Activated gamma-delta T cell (primary cell): ENCODE measurements around the gene C1QTNF6.
"Not testable (repeated sequence)": the region's sequence is repeated elsewhere in the genome, so short reads cannot be mapped to it uniquely, and the experiment has no call there.

Experiments used
- DNase-seq: peaks from one replicate; lab custom pipeline; 2025; lab: John Stamatoyannopoulos, UW

The C1QTNF6 gene

DNA sequence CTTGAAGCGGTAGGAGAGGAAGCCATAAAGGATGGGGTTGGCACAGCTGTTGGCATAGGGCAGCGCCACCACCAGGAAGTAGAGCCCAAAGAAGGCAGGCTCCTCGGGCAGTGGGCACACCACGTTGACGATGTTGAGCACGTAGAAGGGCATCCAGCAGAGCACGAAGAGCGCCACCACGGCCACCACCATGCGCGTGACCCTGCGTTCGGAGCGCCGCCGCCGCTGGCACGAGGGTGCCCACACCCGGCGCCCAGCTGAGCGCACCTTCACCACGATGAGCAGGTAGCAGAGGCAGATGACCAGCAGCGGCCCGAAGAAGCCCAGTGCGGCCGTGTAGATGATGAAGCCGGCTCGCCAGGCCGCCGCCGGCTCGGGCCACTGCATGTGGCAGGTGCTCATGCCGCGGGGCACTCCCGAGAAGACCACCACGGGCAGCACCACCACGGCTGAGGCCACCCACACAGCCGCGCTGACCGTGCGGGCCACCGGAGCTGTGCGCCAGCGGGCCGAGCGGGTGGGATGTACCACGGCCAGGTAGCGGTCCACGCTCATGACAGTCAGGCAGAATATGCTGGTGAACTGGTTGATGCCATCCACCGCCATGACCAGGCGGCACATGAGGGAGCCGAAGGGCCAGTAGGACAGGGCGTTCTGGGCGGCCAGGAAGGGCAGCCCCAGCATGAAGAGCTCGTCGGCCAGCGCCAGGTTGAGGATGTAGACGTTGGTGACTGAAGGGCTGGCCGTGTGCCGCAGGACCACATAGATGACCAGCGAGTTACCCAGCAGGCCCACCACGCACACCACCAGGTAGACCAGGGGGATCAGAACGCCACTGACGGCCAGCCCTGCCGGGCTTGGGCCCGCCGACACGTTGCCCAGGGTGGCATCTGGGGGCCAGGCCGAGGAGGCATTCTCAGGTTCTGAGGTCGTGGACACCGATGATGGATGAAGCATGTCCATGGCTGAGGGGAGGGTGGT, 19.1 kb upstream of the C1QTNF6 start:
- DNase-seq, result no peak

DNA sequence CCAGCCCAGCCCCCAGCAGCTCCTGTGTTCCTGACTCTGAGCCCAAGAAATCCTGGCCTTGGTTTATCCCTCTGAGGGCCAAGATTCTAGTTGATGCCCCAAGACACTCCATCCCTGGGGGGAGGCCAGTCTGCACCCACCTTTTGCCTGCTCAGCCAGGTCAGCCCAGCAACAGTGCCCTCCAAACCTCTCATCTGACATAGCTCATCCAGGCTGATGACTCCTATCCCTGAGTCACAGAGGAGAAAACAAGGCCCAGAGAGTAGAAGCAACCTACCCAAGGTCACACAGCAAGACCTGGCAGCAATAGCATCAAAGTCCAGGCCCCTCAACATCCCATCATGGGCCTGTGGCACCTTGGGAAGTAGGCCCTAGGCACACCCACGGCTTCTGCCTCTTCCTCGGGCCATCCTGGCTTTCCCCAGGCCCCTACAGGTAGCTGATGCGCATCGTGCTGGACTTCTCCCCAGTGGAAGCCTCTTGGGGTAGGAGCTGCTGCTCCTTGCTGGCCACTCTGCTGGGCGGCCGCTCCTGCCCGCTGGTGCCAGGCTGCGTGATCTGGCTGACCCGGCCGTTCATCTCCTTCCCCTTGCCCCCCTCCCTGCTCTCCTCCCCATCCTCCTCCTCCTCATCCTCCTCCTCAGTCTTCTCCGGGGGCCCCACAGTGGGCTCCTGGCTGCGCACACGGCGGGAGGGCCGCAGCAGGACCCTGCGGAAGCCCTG, 18.2 kb upstream of the C1QTNF6 start:
- DNase-seq, result no peak

DNA sequence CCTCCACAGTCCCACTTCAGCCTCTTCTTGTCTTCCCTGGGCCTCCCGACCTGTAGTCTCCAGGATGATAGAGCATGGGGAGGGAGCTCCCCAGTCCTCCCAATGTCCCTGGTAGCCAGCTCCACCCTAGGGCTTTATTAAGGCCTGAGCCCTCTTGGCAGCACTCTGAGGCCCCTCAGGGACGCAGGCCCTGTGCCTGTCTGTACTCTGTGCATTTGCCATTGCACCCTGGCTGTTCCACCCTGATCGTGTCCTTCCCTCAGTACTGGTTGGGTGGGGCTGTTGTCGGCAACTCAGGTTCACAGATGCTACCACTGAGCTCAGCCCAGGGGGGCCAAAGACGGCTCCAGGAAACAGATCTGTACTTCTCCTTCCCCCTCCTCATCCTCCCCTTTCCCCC, 17.0 kb upstream of the C1QTNF6 start:
- DNase-seq, result no peak

- no peak for DNase-seq
Measured at GRCh38 chr22:37204045-37204655, 16.1 kb upstream of the C1QTNF6 start.

DNA sequence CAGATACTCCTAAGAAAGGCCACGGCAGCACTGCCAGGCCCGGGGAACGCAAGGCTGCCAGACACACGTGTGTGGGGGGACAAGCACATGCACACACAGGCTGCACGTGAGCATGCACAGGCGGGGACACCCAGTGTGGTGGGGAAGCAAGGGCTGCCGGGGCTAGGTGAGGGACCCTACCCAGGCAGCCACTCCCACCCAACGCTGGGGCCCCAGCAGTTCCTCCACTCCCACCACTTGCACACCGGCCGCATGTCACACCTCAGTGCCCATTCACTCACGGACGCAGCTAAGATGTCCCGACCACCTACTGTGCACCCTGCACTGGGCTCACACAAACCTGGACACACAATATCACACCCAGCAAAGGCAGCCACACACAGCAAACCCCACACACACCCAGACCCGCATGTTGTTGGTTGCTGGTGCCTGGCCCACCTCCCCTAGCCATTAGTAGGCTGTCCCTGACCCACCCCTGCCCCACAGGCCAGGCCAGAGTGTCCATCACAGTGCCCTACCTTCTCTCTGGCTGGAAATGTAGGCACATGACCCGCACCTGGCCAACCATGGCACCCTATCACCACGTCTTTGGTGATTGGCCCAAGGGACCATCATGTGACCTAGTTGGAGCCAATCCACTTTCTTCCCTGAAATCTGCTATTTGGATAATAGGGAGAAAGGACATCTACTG, 15.5 kb upstream of the C1QTNF6 start:
- no peak for DNase-seq

DNA sequence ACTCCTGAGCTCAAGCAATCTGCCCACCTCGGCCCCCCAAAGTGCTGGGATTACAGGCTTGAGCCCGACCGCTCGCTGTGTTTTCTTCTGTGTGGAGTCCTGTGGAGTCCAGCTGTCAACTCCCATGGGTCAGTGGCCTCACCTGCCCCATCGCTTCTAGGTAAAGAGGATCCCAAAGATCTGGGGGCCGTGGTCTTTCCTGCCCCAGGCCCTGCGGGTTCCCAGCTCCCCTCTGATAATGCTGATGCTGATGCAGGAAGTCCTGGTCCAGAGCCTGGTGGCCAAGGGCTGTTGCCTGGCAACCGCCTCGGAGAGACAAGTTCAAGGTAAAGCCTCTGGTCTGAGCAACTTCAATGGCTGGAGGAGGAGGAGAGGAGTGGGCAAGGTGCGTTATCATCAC, 14.7 kb upstream of the C1QTNF6 start:
- DNase-seq, result no peak

DNA sequence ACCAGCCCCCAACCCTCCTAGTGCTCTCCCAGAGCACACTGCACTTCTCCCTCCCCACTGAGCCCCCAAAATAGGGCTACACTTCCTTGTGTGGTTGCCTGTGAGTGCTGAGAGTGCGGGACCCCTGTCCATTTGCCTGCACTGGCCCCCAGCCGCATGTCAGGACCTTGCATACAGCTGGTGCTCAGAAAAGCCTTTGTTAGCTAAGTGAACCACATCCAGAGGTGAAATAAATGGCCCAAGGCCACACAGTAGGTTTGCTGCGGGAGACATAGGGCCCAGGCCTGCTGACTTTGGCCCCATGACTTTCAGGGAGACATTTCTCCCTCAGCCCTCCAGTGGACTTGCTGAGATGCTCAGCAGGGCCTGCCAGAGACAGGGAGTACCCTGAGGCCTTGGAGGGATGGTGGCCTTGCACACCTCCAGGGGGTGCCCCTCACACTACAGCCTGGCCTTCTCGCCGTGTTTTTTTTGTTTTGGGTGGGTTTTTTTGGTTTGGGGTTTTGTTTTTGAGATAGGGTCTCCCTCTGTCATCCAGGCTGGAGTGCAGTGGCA, 14.0 kb upstream of the C1QTNF6 start:
- DNase-seq, result no peak

GRCh38 chr22:37201443-37201820, 13.4 kb upstream of the C1QTNF6 start:
- DNase-seq, result not testable (repeated sequence)

DNA sequence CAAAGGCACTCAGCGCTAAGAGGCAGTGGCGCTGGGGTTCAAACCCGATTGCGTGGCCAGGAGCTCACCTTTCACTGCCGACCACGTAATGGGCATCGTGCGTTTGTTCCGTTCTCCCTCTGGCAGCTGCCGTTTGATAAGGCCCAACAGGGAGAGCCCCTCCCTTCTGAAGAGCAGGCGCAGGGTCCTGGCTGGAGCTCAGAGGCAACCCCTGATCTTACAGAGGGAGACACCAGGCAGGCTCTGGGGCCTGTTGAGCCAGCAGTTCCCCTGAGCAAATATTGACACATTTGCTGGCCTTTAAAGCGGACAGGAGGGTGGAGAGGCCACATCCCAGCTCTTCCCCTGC, 11.7 kb upstream of the C1QTNF6 start:
- no peak for DNase-seq

GRCh38 chr22:37199103-37199759, 11.2 kb upstream of the C1QTNF6 start:
- DNase-seq, result peak; percentile 97

- peak; percentile 72 for DNase-seq
Measured at GRCh38 chr22:37198258-37199102, 10.4 kb upstream of the C1QTNF6 start.

- no peak for DNase-seq
Measured at GRCh38 chr22:37197451-37198257, 9.6 kb upstream of the C1QTNF6 start.

GRCh38 chr22:37196539-37197450, 8.7 kb upstream of the C1QTNF6 start:
- no peak for DNase-seq

- DNase-seq, result no peak
Measured at GRCh38 chr22:37195921-37196320, 7.9 kb upstream of the C1QTNF6 start.

DNA sequence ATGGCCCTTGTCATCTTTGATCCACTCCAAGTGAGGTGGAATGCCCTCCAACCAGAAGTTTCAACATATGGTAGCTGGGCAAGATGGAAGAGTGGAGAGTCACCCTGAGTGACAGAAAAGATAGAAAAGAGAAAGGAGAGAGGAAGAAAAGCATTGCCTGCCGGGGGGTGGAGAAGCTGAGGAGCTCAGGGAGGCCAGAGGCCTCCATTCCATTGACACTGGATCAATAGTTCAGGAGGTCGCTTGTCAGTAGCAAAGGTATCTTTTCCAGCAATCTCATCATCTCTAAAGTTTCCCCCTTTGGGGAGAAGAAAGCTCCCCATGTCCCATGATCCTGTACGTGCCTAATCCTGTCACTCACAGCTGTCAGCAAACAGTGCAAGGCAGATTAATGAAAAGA, 6.7 kb upstream of the C1QTNF6 start:
- DNase-seq, result no peak

- DNase-seq, result no peak
Measured at GRCh38 chr22:37193629-37194191, 5.7 kb upstream of the C1QTNF6 start.

DNA sequence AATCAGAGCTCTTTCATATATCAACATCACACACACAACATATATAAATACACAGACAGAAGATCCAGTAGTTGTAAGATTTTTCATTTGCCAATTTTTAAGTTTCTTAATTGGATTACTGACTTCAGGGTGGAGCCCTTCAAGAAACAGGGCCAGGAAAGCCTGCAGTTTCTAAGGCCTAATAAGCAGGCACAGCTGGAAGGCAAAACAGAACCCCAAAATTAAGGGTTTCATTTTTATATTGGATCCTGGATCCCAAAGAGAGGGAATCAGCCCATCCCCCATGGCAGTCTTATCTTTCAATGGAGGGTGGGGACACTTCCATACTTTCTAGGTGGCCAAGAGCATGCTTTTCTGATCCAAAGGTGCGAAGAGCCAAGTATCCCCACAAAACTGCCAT, 4.7 kb upstream of the C1QTNF6 start:
- DNase-seq, result no peak

DNA sequence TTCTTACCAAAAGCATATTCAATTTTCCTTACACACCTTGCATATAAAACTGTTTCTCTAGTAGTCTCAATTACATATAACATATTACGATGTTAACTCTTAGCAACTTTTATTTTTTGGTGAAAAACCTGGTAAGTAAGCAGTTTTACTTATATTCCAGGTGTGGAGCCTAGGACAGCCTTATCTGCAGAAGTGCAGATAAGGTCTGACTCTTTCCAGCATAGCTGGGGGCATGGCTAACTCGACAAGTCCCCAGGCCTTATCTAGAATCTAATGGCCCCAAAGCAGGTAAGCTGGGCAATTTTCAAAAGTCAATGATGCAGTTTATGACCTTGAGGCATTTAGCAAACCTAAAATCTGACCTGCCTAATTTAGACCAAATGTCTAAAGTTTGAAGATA, 4.2 kb upstream of the C1QTNF6 start:
- no peak for DNase-seq
